Measurements from ENCODE around the gene CLEC16A.

The CLEC16A gene

DNA sequence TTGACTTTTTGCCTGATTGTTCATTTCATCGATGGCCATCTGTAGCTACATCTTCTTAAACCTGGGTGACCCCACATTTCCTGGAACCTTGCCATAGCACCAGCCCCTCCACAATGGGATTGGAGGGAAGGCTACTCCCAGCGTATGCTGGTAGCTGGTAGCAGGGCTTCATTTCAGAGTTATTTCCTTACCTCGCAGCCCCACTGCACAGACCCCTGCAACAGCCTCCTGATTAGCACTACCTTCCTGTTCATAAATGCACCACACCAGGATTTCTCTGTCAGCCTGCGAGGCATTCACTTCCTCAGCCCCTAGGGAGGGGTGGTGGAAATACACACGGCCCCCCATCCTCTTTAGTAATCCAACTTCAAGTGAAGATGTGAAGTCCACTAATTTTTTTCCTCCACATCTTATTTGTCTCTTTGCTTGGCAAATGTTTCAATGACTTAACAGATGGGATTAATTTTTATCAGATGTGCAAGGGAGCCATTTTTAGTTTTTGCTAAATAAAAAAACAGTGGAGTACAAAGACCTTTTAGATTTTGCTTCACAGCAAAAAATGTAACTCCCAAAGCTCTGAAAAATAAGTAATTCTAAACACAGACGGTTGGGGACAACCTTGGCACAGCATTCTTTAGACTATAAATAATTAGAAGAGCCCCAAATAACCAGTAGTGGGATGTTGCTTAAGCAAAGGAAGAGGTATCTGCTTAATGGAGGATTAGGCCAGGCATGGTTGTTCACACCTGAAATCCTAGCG is 76.6 kb downstream of the CLEC16A start:
- DNase-seq, result no peak

DNA sequence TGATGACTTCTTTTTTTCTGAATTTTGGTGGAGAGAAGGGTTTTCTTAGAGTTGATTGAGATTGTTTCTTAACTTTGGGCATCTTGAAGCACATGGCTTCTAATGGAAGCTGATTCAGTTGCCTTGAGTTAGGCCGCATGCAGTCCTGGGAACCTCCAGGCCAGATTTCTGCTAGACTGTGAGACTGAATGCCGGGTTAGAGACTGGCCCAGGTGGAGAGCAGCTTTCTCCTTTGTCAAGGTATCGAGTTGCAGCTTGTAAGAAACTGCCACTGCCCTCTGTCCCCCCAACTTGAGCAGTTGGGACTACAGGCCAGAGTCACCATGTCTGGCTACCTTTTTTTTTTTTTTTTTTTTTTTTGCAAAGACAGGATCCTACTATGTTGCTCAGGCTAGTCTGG is 77.6 kb downstream of the CLEC16A start:
- DNase-seq, result no peak

DNA sequence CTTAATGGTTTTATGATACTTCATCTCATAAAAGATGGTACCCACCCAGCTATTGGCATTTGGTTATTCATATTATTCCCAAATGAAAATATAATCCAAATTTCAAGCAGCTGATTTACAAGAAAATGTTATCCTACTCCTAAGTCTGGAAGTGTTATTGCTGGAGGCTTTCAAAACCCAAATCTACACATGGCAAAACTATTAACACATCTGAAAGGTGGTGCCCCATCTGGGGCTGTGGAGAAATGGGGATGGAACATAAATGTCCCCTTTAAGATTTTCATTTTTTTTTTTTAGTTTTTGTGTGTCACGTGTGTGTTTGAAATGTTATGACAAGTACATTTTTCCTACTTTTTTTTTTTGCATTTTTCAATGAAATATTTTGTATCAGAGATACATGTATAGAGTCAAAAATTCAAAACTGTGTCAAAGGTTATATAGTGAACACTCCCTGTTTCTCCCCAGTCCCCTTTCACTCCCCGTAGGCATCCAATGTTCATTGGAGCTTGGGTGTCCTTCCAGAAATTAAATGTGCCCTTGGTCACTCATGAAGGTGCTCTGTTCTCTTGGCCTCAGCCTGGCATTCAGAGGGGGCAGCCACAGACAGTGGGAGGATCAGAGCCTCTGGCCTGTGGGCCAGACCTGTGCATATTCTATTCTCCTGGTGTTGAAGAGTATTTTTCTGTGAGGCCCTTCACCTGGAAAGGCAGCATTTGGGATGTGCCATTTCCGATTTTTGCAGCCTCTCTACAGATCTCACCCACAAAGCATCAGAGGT is 79.1 kb downstream of the CLEC16A start:
- DNase-seq, result no peak

DNA sequence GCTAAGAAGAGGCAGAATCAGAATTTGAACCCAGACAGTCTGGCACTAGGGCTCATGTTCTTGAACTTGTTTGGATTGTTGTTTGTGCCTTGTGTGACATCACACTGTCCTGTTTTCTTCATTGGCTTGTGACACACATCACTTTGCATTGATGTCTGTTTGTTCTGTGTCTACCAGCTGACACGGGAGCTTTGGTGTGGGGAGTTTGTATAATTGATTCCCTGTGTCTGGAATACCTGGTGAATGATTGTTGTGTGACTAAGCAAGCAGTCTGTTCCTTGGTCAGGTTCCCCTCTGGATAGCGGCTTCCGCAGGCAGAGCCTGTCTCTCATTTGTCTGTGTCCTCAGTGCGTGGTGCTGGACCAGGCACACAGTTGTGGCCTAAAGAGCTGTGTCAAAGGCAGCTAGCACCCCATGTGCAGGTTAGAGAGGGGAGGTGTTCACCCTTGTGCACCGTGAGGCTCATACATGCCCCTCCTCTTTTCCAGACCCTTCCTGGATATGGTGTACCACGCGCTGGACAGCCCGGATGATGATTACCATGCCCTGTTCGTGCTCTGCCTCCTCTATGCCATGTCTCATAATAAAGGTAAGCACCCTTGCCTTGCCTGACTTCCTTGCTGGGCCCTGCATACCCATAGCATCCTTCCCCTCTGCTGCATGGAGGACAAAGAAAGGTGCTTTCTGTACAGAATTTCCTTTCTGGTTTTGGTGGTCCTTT is 80.1 kb downstream of the CLEC16A start:
- DNase-seq, result no peak

DNA sequence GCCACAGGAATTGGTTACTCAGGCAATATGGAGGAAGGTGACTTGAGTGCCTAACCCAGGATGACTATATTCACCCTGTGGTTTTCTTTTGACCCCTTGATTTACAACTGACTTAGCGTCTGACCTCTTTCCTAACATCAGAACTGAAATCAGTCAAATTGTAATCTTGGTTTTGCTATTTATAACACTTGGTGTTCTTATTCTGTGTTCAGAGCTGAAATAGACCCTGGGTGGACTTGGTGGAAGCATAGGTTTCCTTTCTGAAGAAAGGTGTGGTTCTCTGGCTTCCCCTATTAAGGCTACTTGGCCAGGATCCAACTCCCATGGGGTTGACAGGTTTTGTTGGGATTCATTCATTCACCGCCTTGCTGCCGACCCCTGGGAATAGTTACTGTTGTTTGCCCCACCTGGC is 80.8 kb downstream of the CLEC16A start:
- no peak for DNase-seq

DNA sequence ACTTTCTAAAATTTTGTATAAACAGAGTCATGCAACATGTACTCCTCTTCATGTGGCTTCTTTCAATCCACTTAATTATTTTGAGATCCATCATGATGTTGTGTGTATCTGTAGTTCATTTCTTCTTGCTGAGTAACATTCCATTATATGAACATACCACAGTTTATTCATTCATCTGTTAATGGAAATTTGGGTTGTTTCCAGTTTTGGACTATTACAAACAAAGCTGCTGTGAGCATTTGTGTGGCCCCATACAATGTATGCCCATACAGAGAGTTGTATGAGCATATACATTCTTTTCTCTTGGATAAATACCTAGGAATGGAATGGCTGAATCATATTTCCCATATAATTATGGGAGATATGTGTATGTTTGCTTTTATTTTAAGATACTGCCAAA is 85.6 kb downstream of the CLEC16A start:
- DNase-seq, result no peak

DNA sequence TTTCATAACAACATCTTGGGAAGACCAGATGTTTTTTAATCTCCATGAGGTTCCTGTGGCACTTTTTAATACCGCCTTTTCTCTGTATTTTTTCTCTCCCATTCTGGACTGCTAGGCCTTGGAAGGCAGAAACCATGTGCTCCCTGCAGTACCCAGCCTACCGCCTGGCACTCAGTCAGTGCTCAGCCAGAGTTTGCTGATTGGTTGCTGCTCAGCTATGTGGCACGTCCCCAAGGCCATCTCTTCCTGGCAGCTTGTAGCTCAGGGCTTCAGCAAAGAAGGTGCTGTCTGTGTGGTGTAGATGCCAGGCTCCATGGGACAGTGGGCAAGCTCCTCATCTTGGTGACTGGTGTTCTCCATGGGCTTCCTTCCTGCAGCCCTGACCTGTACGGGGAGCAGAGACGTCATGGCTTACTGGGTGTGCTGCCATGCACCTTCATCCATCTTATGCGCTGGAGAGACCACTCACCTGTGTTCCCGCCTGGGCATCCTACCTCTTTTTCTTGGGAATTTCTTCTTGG is 86.7 kb downstream of the CLEC16A start:
- DNase-seq, result no peak

DNA sequence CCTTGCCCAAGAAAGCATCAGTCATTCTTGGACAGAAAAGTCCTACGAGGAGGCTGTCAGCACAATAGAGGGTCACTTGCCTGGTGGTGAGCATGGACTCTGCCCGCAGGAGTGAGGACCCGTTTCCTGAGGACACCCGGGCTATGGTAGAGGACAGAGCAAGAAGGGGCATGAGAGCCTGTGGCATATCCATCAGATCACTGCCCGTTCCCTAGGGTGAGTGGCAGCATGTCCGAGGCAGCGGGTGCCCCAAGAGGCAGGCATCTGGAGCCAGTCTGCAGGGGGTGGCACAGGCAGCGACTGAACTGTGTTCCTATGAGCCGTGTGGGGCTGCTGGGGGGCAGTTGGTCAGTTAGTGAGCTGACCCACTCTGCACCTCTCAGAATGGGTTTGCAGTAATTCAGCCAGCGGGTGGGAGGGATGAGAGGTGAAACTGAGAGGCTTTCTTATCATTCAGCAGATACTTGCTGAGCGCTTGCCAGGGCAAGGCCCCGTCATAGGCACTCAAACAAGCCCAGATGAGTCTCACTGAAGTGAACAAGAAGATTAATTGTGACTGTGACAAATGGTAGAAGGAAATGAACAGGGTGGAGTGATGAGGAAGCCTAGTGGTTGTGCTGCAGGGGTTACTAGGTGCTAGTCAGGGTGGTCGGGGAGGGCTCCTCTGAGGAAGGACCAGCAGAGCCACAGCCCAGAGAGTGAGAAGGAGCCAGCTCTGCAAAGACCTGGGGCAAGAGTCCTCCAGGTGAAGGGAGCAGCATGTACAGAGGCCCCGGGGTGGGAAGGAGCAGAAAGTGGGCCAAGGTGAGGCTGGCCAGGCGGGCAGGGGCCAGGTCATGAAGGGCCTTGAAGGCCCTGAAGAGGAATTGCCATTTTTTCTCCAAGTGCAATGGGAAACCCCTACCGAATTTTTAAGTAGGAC is 87.9 kb downstream of the CLEC16A start:
- no peak for DNase-seq

DNA sequence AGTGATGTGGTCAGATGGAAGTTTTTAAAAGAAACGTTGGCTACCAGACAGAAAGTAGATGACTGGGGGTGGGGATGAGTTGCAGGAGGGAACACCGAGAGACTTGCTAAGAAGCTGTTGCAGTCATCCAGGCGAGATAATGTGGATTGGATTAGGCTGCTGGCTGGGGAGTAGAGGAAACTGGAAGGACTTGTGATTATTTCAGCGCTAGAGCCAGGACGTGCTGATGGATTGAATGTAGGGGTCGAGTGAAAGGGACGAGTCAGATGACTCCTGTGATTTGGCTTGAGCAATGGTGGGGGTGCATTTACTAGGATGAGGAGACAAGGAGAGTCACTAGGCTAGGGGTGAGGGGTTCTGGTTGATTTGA is 88.5 kb downstream of the CLEC16A start:
- DNase-seq, result no peak

DNA sequence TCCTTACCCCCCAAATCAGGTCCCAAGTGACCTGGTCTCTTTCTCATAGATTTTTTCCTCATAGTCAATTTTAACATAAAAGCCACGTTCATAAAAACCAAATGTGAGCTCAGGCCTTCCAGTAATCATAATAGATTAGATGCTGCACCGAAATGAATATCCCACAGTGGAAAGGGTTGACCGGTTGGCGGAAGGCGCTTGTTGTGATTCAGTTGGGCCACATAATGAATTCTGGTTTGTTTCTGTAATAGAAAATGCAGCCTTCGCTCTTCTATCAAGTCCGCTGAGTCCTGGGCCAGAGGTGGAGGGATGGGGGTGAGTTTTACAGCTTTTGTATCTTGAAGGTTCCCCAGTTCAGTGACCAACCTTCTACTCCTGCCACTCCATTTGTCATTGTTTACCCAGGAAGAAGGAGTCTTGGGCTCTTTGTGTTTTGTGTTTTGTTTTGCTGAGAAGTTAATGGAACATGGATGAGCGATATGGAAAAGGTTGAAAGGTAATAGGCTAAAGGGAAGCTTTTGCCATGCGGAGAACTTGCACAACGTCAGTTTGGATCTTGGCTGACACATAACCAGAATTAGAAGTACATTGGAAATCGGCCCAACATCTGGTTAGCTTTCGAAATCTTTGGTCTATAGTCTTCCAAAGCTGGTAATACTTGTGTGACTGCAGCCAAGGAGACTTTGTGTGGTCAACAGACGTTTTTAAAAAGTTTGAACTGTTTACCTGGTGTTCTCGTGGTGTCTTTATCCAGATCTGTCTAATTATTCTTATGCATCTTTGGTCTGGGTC is 89.5 kb downstream of the CLEC16A start:
- DNase-seq, result no peak

DNA sequence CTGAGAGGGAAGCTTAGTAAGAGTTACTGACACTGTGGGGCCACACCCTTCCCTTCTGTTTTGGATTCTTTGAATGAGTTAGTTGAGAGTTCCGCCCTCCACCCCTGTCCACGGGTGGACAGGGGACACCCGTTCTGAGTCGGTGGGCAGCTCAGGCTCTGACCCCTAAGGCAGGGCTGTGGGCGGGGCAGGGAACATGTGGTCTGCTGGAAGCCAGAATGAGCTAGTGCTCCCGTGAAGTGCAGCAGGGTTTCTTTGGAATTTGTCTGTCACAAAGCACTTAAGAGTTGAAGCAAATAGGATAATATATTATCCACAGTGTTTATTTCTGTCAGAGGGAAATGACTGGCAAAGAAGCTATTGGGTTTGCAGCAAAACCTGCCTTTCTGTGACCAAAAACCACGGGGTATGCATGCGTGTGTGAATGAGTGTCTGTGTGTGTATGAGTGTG is 90.1 kb downstream of the CLEC16A start:
- no peak for DNase-seq

DNA sequence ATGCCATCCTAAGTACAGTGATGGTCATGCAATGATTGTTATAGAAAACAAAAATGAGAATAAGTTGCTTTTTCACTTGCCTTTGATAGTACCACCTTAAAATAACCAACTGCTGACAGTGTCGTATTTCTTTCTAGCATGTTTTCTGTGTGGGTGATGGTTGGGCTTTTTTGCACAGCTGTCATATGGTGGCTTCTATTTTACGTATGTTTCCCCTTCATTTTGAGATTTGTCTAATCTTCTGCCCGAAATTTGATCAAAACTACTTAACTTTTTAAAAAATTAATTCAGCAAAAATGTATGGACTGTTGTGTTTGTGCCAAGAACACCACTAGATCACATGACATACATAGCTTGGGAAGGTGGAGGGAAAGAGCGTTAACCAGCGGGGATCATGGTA is 90.7 kb downstream of the CLEC16A start:
- DNase-seq, result no peak

DNA sequence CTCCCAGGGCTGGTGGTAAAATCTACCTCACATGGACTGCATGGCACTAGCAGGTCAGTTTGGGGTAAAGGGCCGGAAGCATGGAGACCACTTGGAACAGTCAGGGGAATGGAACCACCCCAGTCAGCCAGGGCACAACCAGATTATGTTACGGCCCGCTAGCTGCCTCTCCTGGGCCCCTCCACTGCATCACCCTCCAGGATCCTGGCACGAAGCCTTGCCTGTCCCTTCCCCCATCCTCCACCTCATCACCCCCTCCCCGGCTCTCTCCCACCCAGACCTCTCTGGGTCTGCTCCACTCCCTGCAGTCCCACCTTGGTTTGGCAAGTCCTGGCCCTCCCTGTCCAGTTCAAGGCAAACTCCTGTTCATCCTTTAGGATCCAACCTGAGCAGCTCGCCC is 91.7 kb downstream of the CLEC16A start:
- no peak for DNase-seq

DNA sequence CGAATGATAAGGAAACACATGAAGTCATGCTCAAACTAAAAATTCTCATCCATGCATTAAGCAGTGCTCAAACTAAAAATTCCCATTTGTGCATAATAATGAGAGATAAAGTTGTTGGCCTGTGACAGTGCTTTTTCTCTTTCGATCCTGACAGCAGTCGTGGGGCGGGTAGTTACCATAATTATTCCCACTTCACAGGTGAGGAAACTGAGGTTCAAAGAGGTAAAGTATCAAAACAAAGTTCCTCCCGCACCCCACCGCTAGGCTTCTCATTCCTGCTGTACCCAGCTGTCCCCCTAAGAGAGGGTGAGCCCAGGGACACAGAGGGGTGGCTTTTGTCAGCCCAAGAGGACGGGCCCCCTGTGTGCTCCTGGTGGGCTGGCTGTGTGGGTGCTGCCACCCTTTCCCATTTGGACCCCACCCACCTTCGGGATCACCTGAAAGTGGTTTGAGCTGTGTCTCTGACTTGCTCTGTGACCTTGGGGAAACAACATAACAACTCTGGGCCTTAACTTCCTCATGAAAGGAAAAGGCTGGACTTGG is 92.6 kb downstream of the CLEC16A start:
- no peak for DNase-seq

DNA sequence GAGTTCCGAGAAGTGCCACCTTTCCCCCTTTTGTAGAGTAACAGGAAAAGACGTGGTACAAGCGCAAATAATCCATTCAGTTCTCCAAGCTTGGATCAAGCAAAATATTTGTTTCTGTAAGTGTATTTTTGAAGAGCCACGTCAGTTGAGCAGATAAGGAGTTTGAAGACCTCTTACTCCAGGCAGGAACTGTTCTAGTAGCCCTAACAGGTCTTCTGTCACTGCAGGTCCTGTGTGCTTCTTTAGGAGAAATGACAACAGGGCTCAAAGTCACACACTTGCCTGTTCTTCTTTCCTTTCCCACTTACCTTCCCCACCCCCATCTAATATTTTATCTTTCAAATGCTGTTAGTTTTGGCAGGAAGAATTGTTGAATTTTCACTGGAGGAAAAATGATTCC is 93.9 kb downstream of the CLEC16A start:
- no peak for DNase-seq

DNA sequence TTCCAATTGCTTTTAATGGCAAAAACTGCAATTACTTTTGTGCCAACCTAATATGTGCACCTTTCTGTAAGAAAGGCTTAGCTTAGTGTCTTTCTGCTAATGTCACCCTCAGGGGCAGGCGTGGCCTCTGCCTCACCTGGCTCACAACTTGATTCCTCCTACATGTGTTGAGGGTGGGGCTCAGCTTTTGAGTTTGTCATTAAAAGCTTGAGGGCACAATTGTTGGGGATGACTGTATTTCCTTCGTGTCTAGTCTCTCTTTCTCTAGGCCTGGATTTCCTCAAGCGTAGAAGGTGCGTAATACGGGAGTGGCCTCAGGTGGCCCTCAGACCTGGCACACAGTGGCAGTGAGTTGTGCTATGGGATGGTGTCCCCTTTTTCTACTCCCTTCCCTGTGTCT is 94.4 kb downstream of the CLEC16A start:
- no peak for DNase-seq

DNA sequence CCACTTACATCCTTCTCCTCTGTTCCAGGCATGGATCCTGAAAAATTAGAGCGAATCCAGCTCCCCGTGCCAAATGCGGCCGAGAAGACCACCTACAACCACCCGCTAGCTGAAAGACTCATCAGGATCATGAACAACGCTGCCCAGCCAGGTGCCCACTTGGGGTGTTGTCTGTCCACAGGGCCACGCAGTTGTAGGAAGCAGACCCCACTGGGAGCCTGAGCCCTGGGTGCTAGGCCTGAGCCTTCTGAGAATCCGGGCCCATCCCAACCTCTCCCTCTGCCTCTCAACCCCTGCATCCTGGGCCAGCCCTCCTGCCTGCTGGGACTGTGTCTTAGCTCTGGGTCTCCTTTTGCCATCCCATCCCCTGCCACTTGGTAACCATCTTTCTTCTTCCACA is 95.4 kb downstream of the CLEC16A start:
- no peak for DNase-seq

DNA sequence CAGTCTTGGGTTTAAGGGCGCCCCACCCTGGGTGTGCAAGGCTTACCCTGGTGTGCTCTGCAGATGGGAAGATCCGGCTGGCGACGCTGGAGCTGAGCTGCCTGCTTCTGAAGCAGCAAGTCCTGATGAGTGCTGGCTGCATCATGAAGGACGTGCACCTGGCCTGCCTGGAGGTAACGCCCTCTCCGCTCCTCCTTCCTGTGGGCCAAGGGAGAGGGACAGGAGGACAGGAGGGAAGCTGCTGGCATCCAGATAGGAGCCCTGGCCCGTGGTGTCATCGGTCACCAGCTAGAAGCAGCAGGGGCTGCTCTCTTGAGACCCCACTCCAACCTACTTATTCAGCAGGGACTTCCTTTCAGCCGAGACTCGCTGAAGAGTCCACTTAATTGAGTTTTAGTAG is 97.8 kb downstream of the CLEC16A start:
- DNase-seq, result no peak

DNA sequence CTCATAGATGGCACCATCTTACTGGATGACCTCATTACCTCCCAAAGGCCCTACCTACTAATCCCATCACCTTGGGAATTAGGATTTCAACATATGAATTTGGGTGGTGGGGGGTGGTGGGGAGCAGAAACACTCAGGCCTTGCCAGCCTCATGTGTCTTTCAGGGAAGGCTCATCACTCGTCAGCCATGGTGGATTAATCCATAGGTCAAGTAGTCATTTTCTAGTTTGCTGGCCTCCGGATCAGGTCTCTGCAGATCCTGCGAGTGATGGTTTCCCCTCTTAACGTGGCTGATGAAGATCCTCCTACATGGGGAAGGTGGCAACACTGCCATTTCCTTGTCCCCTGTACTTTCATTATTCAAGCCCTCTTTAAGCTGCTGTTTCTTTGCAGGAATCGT is 101.1 kb downstream of the CLEC16A start:
- no peak for DNase-seq

DNA sequence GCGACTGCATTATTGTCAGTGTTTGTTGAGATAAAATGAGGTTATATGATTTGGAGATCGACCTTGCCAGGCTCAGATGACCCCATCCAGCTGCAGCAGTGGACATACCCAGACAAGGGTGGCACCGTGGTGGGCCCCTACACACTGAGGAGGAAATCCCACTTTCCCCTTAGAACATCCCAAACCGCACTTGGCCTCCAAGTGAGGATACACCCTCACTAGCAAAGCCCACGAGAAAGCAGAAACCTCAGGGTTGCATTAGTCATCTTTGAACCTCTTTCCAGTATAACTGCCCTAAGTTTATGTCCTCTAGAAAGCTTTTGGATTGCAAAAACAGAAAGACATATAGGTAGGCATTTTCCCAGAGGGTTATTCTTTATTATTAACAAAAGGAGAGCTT is 101.5 kb downstream of the CLEC16A start:
- no peak for DNase-seq

DNA sequence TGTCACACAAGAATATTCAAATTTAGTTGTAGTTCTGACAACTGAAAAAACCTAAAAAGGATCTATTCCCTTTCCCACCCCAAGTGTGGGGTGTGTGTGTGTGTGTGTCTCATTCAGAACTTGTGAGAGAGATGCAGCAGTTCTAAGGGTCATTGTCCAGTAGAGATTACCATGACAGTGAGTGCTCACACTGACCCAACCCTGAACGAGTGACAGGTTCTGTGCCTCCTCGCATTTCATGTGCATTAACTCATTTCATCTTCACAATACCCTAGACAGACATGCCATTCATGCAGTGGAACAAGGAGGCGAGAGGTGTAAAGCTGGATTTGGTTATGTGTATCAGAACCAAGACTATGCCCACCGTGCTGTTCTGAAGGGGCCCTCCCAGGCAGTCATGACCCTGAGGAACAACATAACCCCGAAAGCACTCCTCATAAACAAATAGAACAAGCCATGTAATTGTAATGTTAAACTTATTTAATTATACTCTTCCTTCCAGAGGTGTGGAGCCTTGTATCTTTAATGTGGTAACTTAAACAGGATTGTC is 102.1 kb downstream of the CLEC16A start:
- DNase-seq, result no peak
